Measurements from ENCODE around the gene PDE7B.

Gene PDE7B

GRCh38 chr6:136155191-136155590 is 303.7 kb downstream of the PDE7B start:
- no peak for TF ChIP-seq CTCF (conservative IDR thresholded peaks at IDR 0.05)
- no peak overlapping the region for H3K27ac ChIP-seq

GRCh38 chr6:136157743-136158142 is 306.2 kb downstream of the PDE7B start:
- TF ChIP-seq CTCF (conservative IDR thresholded peaks at IDR 0.05): no peak
- H3K27ac ChIP-seq: no peak overlapping the region

DNA sequence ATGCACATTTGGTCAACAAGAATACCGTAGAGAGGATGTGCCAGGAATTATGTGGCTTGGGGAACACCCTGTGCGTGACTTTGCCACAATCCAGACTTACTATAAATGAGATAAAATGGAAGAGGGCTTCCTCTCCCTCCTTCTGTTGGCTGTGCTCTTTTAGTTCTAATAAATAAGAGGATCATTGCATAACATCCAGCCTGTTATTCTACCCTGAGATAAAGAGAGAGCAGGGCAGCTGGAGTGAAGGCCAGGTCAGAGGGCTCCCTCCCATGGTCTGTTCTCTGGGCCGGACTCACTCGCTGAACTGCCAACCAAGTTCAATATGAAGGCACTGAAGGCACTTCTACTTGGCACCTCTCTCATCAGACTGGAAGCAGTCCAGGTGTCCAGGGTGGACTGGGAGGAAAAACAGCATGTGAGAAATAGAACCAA is 306.9 kb downstream of the PDE7B start:
- peak; percentile 32 for TF ChIP-seq CTCF (conservative IDR thresholded peaks at IDR 0.05)
- peak overlapping the region; percentile 27; the same call in 1 of the 2 replicates for H3K27ac ChIP-seq

GRCh38 chr6:136158971-136159370 is 307.5 kb downstream of the PDE7B start:
- peak overlapping the region; percentile 27; the same call in 1 of the 2 replicates for H3K27ac ChIP-seq
- no peak for TF ChIP-seq CTCF (conservative IDR thresholded peaks at IDR 0.05)

- TF ChIP-seq CTCF (conservative IDR thresholded peaks at IDR 0.05): no peak
- H3K27ac ChIP-seq: no peak overlapping the region
These were observed 308.7 kb downstream of the PDE7B start for GRCh38 chr6:136160250-136160649.

DNA sequence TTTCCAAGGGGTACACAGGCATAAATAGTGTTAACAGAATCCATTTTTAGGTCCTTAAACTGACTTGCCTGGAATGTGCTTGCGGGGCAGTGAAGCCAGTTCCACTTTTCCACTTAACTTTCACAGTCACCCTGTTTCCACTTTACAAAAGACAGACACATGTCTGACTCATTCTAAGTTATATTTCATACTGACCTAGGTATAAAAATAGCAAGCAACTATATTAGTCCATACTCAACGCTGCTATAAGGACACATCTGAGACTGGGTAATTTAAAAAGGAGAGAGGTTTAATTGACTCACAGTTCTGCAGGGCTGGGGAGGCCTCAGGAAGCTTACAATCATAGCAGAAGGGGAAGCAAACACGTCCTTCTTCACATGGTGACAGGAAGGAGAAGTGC is 310.4 kb downstream of the PDE7B start:
- no peak for TF ChIP-seq CTCF (conservative IDR thresholded peaks at IDR 0.05)
- H3K27ac ChIP-seq: no peak overlapping the region

DNA sequence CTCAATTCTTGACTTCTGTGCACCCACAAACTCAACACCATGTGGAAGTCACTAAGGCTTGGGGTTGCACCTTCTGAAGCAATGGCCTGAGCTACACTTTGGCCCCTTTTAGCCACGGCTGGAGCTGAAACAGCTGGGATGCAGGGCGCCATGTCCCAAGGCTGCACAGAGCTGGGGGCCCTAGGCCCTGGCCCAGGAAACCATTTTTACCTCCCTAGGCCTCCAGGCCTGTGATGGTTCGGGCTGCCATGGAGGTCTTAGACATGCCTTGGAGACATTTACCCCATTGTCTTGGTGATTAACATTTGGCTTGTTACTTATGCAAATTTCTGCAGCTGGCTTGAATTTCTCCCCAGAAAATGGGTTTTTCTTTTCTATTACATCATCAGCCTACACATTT is 311.8 kb downstream of the PDE7B start:
- no peak overlapping the region for H3K27ac ChIP-seq
- TF ChIP-seq CTCF (conservative IDR thresholded peaks at IDR 0.05): no peak

- no peak overlapping the region for H3K27ac ChIP-seq
- no peak for TF ChIP-seq CTCF (conservative IDR thresholded peaks at IDR 0.05)
These were observed 315.3 kb downstream of the PDE7B start for GRCh38 chr6:136166815-136167214.
